Measurements from ENCODE around the gene BMP8B.
"Not testable (repeated sequence)": the region's sequence is repeated elsewhere in the genome, so short reads cannot be mapped to it uniquely, and the experiment has no call there.

The BMP8B gene

GRCh38 chr1:39808784-39809517, 20.3 kb upstream of the BMP8B start:
- TF ChIP-seq, protein P1, sequence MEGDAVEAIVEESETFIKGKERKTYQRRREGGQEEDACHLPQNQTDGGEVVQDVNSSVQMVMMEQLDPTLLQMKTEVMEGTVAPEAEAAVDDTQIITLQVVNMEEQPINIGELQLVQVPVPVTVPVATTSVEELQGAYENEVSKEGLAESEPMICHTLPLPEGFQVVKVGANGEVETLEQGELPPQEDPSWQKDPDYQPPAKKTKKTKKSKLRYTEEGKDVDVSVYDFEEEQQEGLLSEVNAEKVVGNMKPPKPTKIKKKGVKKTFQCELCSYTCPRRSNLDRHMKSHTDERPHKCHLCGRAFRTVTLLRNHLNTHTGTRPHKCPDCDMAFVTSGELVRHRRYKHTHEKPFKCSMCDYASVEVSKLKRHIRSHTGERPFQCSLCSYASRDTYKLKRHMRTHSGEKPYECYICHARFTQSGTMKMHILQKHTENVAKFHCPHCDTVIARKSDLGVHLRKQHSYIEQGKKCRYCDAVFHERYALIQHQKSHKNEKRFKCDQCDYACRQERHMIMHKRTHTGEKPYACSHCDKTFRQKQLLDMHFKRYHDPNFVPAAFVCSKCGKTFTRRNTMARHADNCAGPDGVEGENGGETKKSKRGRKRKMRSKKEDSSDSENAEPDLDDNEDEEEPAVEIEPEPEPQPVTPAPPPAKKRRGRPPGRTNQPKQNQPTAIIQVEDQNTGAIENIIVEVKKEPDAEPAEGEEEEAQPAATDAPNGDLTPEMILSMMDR (IDR thresholded peaks at IDR 0.05; ENCODE audit: low read length, missing control alignments) = no peak
- no peak for DNase-seq (ENCODE audit: low read depth)
- H3K4me3 ChIP-seq (replicated peaks; ENCODE audit: low read depth, low read length) = no peak overlapping the region

DNA sequence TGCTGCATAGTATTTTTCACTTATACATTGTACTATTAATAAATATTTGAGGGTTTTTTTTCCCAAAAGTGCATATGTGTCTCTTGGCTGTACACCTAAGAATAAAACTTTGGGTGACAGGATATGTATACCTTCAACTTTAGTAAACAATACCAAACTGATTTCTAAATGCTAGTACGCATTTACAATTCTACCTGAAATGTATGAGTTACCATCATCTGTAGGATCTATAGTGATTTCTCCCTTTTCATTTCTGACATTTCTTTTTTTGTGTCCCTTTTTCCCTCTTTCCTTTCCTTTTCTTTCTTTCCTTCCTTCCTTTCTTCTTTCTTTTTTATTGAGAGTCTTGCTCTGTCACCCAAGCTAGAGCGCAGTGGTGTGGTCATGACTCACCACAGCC, 16.7 kb upstream of the BMP8B start:
- no peak overlapping the region for H3K4me3 ChIP-seq (replicated peaks; ENCODE audit: low read depth, low read length)
- DNase-seq (ENCODE audit: low read depth) = no peak
- TF ChIP-seq, protein P1 (IDR thresholded peaks at IDR 0.05; ENCODE audit: low read length, missing control alignments) = no peak

GRCh38 chr1:39802496-39803260, 14.0 kb upstream of the BMP8B start:
- no peak for DNase-seq (ENCODE audit: low read depth)
- TF ChIP-seq, protein P1 (IDR thresholded peaks at IDR 0.05; ENCODE audit: low read length, missing control alignments) = no peak
- H3K4me3 ChIP-seq (replicated peaks; ENCODE audit: low read depth, low read length) = no peak overlapping the region

GRCh38 chr1:39800471-39800835, 11.8 kb upstream of the BMP8B start:
- no peak overlapping the region for H3K4me3 ChIP-seq (replicated peaks; ENCODE audit: low read depth, low read length)
- TF ChIP-seq, protein P1 (IDR thresholded peaks at IDR 0.05; ENCODE audit: low read length, missing control alignments) = no peak
- no peak for DNase-seq (ENCODE audit: low read depth)

DNA sequence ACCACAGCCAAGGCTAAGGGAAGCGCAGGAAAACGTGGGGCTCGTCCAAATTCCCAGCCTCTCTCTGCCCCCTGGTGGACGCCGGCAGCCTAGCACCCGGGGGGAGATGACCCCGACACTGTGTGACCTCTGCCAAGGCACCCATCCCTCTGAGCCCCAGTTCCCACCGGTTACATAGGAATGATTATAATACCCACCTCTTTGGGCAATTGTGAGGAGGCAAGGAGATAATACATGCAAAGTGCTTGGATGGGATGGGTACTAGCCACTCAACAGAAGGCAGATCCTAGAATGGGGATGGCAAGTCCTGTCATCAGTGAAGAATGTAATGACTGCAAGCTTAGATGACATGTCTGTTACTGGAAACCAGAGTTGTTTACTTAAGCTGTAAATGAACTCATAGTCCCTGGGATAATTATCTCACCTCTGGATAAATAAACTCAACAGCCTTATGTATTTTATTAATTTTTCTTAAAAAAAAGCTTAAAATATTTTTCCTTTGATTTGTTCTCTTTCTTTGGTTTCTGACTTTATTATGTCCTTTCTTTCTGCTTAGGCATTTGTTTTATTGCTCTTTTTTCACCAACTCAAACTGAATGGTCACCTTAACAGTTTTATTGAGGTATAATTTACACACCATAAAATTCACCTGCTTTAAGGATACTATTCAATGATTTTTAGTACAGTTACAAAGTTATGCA, 11.3 kb upstream of the BMP8B start:
- H3K4me3 ChIP-seq (replicated peaks; ENCODE audit: low read depth, low read length) = no peak overlapping the region
- DNase-seq (ENCODE audit: low read depth) = peak; percentile 56
- TF ChIP-seq, protein P1 (IDR thresholded peaks at IDR 0.05; ENCODE audit: low read length, missing control alignments) = peak; percentile 73

GRCh38 chr1:39798859-39799769, 10.4 kb upstream of the BMP8B start:
- TF ChIP-seq, protein P1 (IDR thresholded peaks at IDR 0.05; ENCODE audit: low read length, missing control alignments) = peak; percentile 16
- not testable (repeated sequence) for H3K4me3 ChIP-seq (replicated peaks; ENCODE audit: low read depth, low read length)

More at GRCh38 chr1:39798859-39799769, 10.4 kb upstream of the BMP8B start:
- DNase-seq (ENCODE audit: low read depth) = peak; percentile 48
